Breast epithelium (tissue), 4 donors: ENCODE measurements around the gene INAFM2. TPM values are rescaled to one million over a fixed set of nuclear protein-coding genes. Genes with fewer than 3 reads are reported as not detected.

Source experiments
- DNase-seq, 2 donors: peaks; one replicate each; pipeline ENCODE4 v3.0.0-alpha.2; 2019; ENCODE audit warnings: low spot score in 2 of 2
- H3K27ac ChIP-seq, 2 donors: fragments of 200-600 bp; sonication (generic) in 1 of 2; one replicate each; pipeline ENCODE4 v1.5.1; 2016 to 2019; ENCODE audit warnings: mild to moderate bottlenecking in 1 of 2
- H3K27me3 ChIP-seq, 2 donors: fragments of 200-600 bp; sonication (generic) in 1 of 2; one replicate each; pipeline versions ENCODE4 v1.5.1 to v1.6.0; 2017 to 2019; ENCODE audit warnings: control low read depth in 1 of 2, mild to moderate bottlenecking in 1 of 2
- H3K36me3 ChIP-seq: fragments of 200-600 bp; one replicate; pipeline ENCODE4 v1.5.1; 2019
- H3K4me1 ChIP-seq, 2 donors: fragments of 200-600 bp; sonication (generic); one replicate each; pipeline ENCODE4 v1.5.1; 2016 to 2019; ENCODE audit warnings: control low read depth in 1 of 2
- H3K4me3 ChIP-seq, 3 donors: fragments of 200-600 bp; sonication (generic); 1 replicate in 2 of 3; 2 replicates in 1 of 3; pipeline ENCODE4 v1.5.1; 2016 to 2019; ENCODE audit warnings: mild to moderate bottlenecking in 3 of 3, moderate library complexity in 2 of 3
- H3K9me3 ChIP-seq, 2 donors: fragments of 200-600 bp; sonication (generic) in 1 of 2; one replicate each; pipeline ENCODE4 v1.5.1; 2016 to 2019; ENCODE audit warnings: control low read depth in 1 of 2
- POLR2A ChIP-seq: fragments of 450-650 bp; IDR thresholded peaks from one replicate; pipeline ENCODE4 v1.6.1; 2016; ENCODE audit warnings: antibody characterized with exemption, mild to moderate bottlenecking, moderate library complexity
- POLR2AphosphoS5 ChIP-seq, 3 donors: sonication (generic); formaldehyde crosslinking; IDR thresholded peaks; one replicate each; pipeline ENCODE4 v1.6.1; 2017; ENCODE audit warnings: antibody characterized with exemption in 3 of 3
- intact Hi-C: fragments of 100-400 bp; cut with DNase I; formaldehyde crosslinking; loops from one replicate; pipeline ENCODE4 v1.15.1; 2023; ENCODE audit warnings: low total_unique reads
- total RNA-seq, 3 donors: library from RNA; depleted of rRNA; stranded (reverse); fragments of >200 nt; gene quantifications; one replicate each; pipeline ENCODE4 v1.1.0, GENCODE V29; 2016
- TF ChIP-seq, protein P1 (sequence below), 3 donors: fragments of 450-650 bp; IDR thresholded peaks; one replicate each; pipeline ENCODE4 v1.5.1; 2016 to 2017; ENCODE audit warnings: antibody characterized with exemption in 3 of 3, mild to moderate bottlenecking in 3 of 3, moderate library complexity in 3 of 3

Gene INAFM2
- total RNA-seq, 3 donors from 2014 or later: 5.1 to 17.3 (median 12.5) TPM

DNA sequence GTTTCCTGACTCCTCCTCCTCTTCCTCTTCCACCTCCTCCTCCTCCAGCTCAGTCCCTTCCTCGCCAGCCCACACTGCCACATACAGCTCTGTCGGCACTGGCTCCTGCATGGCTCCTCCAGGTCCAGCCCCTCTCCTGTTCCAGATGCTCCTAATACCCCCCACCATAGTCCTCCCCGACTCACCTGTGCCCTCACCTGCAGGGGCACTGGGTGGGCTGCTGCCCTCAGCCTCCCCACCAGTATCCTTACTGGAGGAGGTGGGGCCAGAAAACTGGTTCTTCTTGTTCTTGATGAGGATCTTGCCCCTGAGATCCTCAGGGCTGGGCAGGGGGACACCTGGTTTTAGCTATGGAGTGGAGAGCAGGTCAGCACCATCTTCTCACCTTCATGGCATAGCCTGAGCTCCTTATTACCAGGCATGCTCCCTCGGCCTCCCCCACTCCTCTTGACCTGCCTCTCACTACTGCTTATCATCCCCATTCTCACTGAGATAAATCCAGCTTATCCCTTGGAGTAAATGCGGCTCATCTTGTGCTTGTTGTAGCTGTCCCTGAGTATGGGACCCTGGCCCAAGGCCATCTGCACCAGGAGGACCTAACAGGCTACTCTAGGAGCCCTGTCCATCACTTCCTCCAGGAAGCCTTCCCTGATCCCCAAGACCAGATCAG is 26.8 kb upstream of the INAFM2 start:
- Histone ChIP-seq H3K27me3 (no peaks in the 10 kb centered on the region), H3K9me3 (no peaks in the 10 kb centered on the region), H3K4me3 (no peak overlapping the region), H3K27ac (no peak overlapping the region), H3K4me1 (no peaks in the 10 kb centered on the region), H3K36me3 (no peaks in the 10 kb centered on the region)
- no peak for DNase-seq
- intact Hi-C loops: loop anchor here (1.0 kb wide), 1 partner anchor 19 kb away; no protein-coding TSS in a partner anchor
- TF ChIP-seq POLR2AphosphoS5 (IDR thresholded peaks at IDR 0.05) (no peak), POLR2A (no peak)
- TF ChIP-seq, protein P1, sequence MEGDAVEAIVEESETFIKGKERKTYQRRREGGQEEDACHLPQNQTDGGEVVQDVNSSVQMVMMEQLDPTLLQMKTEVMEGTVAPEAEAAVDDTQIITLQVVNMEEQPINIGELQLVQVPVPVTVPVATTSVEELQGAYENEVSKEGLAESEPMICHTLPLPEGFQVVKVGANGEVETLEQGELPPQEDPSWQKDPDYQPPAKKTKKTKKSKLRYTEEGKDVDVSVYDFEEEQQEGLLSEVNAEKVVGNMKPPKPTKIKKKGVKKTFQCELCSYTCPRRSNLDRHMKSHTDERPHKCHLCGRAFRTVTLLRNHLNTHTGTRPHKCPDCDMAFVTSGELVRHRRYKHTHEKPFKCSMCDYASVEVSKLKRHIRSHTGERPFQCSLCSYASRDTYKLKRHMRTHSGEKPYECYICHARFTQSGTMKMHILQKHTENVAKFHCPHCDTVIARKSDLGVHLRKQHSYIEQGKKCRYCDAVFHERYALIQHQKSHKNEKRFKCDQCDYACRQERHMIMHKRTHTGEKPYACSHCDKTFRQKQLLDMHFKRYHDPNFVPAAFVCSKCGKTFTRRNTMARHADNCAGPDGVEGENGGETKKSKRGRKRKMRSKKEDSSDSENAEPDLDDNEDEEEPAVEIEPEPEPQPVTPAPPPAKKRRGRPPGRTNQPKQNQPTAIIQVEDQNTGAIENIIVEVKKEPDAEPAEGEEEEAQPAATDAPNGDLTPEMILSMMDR (IDR thresholded peaks at IDR 0.05): no peak

DNA sequence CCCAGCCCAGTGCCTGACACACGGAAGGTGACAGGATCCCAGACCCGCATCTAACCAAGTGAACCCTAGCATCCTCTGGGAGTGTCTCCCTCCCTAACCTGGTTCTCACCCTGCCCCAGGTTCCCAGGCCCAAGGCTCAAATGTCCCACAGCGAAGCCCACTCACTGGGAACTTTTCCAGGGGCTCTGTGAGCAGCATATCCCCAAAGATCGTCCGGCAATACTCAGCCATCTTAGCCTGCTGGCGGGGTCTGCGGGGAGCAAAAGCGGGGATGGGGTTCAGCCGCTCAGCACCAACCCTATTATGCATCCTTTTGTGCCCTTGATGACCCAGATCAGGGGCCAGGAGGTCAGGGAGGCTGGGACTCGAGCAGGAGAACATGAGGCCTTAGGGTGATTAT is 26.1 kb upstream of the INAFM2 start:
- DNase-seq: no peak
- no peak overlapping the region for H3K27ac ChIP-seq
- no peak overlapping the region for H3K4me3 ChIP-seq
- no peaks in the 10 kb centered on the region for H3K9me3 ChIP-seq
- H3K27me3 ChIP-seq: no peaks in the 10 kb centered on the region
- no peaks in the 10 kb centered on the region for H3K4me1 ChIP-seq
- no peaks in the 10 kb centered on the region for H3K36me3 ChIP-seq
- TF ChIP-seq POLR2AphosphoS5 (IDR thresholded peaks at IDR 0.05) (no peak), POLR2A (no peak)
- TF ChIP-seq, protein P1 (IDR thresholded peaks at IDR 0.05): no peak
- intact Hi-C loops: loop anchor here (1.0 kb wide), 1 partner anchor 18 kb away; no protein-coding TSS in a partner anchor

DNA sequence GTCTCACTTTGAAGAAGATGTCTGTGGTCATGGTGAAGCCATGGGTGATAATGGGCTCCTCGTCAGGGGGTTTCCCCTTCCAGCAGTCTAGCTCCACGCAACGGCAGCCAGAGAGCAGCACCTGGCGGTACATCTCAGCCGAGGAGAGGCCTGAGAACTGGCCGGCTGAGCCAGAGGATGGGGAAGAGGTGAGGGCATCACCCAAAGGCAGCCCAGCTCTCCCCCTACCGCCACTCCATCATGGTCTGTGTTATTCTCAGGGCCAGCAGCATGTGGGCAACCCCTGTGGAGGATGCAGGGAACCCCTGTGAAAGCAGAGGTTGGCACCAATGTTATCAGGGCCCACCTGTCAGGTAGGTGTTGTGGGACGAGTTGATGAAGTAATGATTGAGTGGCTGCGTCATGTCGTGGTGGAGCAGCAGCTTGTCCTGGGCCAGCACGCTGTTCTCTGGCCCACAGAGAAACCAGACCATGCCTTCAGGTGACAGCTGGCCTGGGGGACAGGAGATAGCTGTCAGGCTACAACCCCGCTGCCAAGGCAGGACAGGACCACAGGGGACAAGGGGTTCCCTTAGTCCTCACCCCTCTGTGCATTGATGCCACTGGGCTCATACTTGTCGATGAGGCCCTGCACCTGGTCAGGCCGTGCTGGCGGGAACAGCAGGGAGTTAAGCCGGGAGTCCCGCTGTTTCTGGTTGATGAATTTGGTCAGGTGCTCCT is 25.1 kb upstream of the INAFM2 start:
- no peak for TF ChIP-seq POLR2A
- TF ChIP-seq, protein P1 (IDR thresholded peaks at IDR 0.05): no peak
- Histone ChIP-seq H3K27ac (no peak overlapping the region), H3K4me1 (no peaks in the 10 kb centered on the region), H3K4me3 (no peak overlapping the region), H3K9me3 (no peaks in the 10 kb centered on the region), H3K36me3 (no peaks in the 10 kb centered on the region), H3K27me3 (no peaks in the 10 kb centered on the region)
- intact Hi-C loops: no loop called here
- DNase-seq: no peak

DNA sequence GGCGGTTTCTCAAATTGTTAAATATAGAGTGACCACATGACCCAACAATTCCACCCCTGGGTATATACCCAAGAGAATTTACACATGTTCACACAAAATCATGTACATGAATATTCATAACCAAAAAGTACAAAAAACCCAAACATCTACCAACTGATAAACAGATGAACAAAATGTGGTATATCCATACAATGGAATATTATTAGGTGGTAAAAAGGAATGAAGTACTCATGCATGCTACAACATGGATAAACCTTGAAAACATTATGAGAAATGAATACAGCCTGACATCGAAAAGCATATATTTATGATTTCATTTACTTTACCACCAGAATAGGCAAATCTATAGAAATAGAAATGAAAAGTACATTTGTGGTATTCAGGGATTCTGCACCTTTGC is 23.1 kb upstream of the INAFM2 start:
- no peaks in the 10 kb centered on the region for H3K9me3 ChIP-seq
- intact Hi-C loops: no loop called here
- DNase-seq: no peak
- H3K4me1 ChIP-seq: no peaks in the 10 kb centered on the region
- no peak overlapping the region for H3K4me3 ChIP-seq
- no peaks in the 10 kb centered on the region for H3K27me3 ChIP-seq
- no peak overlapping the region for H3K27ac ChIP-seq
- no peaks in the 10 kb centered on the region for H3K36me3 ChIP-seq
- no peak for TF ChIP-seq POLR2A
- TF ChIP-seq POLR2AphosphoS5 (IDR thresholded peaks at IDR 0.05): no peak
- TF ChIP-seq, protein P1 (IDR thresholded peaks at IDR 0.05): no peak

DNA sequence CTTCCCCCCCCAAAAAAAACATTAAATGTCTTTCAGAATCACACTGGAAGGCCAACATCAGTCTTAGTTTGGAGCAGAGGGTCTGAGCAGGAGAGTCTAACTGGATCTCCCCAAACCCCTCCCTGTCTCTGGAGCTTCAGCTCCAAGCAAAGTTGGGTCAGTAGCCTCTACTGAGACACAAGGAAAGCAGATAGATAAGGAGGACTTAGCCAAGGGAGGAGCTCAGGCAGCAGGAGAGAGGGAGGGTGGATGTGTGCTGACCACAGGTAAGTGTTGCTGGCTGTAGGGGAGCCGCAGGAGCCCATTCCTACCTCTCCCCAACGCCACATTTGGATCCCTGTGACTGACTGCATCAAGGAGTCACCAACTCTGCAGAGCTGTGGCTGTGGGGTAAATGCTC is 22.7 kb upstream of the INAFM2 start:
- TF ChIP-seq POLR2A (no peak), POLR2AphosphoS5 (IDR thresholded peaks at IDR 0.05) (no peak)
- TF ChIP-seq, protein P1 (IDR thresholded peaks at IDR 0.05): no peak
- no peaks in the 10 kb centered on the region for H3K36me3 ChIP-seq
- H3K4me3 ChIP-seq: no peak overlapping the region
- no peak for DNase-seq
- H3K27ac ChIP-seq: no peak overlapping the region
- no peaks in the 10 kb centered on the region for H3K27me3 ChIP-seq
- no peaks in the 10 kb centered on the region for H3K9me3 ChIP-seq
- intact Hi-C loops: no loop called here
- H3K4me1 ChIP-seq: no peaks in the 10 kb centered on the region
